ENCODE results near the gene PHF23.

The PHF23 gene

GRCh38 chr17:7237761-7238419 lies 1.4 kb downstream of the PHF23 start:
- DNase-seq (ENCODE audit: low spot score), result peak; percentile 71

- no peak for DNase-seq (ENCODE audit: low spot score)
Observed at GRCh38 chr17:7237266-7237760, 1.9 kb downstream of the PHF23 start.

GRCh38 chr17:7236808-7237207 lies 2.4 kb downstream of the PHF23 start:
- DNase-seq (ENCODE audit: low spot score), result no peak

- DNase-seq (ENCODE audit: low spot score), result no peak
Observed at GRCh38 chr17:7235693-7236665, 3.3 kb downstream of the PHF23 start.

- peak; percentile 94 for DNase-seq (ENCODE audit: low spot score)
Observed at GRCh38 chr17:7234083-7234951, 4.9 kb downstream of the PHF23 start, which contains the start of gene DVL2. Gene DVL2 (minus strand): TSS chr17:7234517. CDS start chr17:7234262, 255 bp downstream.

GRCh38 chr17:7233701-7234082 lies 5.6 kb downstream of the PHF23 start:
- no peak for DNase-seq (ENCODE audit: low spot score)

- DNase-seq (ENCODE audit: low spot score), result no peak
Observed at GRCh38 chr17:7232114-7232513, 7.1 kb downstream of the PHF23 start.

- no peak for DNase-seq (ENCODE audit: low spot score)
Observed at GRCh38 chr17:7229504-7229903, 9.8 kb downstream of the PHF23 start.

- no peak for DNase-seq (ENCODE audit: low spot score)
Observed at GRCh38 chr17:7228920-7229319, 10.3 kb downstream of the PHF23 start.

GRCh38 chr17:7226721-7227710 lies 12.2 kb downstream of the PHF23 start:
- no peak for DNase-seq (ENCODE audit: low spot score)

- DNase-seq (ENCODE audit: low spot score), result no peak
Observed at GRCh38 chr17:7225711-7226331, 13.4 kb downstream of the PHF23 start.

GRCh38 chr17:7224661-7225111 lies 14.6 kb downstream of the PHF23 start:
- no peak for DNase-seq (ENCODE audit: low spot score)

GRCh38 chr17:7224110-7224509 lies 15.1 kb downstream of the PHF23 start:
- no peak for DNase-seq (ENCODE audit: low spot score)

- DNase-seq (ENCODE audit: low spot score), result no peak
Observed at GRCh38 chr17:7223375-7223774, 15.9 kb downstream of the PHF23 start.

- DNase-seq (ENCODE audit: low spot score), result no peak
Observed at GRCh38 chr17:7222972-7223292, 16.3 kb downstream of the PHF23 start.

- no peak for DNase-seq (ENCODE audit: low spot score)
Observed at GRCh38 chr17:7222093-7222971, 16.9 kb downstream of the PHF23 start.

- no peak for DNase-seq (ENCODE audit: low spot score)
Observed at GRCh38 chr17:7221278-7222092, 17.8 kb downstream of the PHF23 start.

GRCh38 chr17:7220593-7221277 lies 18.5 kb downstream of the PHF23 start:
- peak; percentile 26 for DNase-seq (ENCODE audit: low spot score)
